ENCODE data around the gene SCLY.

- TF ChIP-seq FOXK2 (IDR thresholded peaks at IDR 0.05) = no peak
- TF ChIP-seq CTCF (CRISPR knock-in tag; IDR thresholded peaks at IDR 0.05) = no peak
- TF ChIP-seq TBL1XR1 (IDR thresholded peaks at IDR 0.05; ENCODE audit: borderline replicate concordance, low read length, partially characterized antibody) = no peak
These were observed 21.6 kb upstream of the SCLY start for GRCh38 chr2:238039151-238039550.
